DMS153 (cell line): ENCODE data around the gene LDLRAD4.

Source experiments
- DNase-seq: peaks from one replicate; lab custom pipeline; 2025; lab: John Stamatoyannopoulos, UW

Gene LDLRAD4

DNA sequence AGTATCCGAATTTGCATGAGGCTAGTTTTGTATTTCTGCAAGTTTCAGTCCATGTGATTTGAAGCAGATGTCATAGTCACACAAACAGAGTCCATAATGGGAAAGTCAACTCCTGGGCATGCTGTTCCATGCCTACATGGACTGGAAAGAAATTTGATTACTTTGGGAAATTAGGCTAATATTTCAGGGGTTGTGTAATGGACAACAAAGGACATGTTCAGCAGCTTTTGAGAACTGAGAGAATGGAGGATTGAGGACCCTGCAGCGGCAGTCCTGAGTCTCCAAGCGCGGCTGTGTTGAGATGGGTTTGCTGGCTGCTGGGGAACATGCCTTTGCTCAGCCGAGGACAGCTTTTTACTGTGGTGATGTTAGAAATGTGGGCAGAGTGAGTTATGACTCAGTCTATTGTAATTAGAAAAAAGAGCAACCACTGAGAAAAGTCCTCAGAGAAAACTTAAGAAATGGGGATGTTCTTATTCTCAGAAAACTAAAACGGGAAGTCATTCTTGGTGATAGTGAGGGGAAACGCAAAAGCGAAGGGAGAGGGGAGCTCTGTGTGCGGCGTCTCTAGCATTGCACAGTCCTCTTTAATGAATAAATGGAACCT, 358.6 kb downstream of the LDLRAD4 start:
- DNase-seq: no peak

DNA sequence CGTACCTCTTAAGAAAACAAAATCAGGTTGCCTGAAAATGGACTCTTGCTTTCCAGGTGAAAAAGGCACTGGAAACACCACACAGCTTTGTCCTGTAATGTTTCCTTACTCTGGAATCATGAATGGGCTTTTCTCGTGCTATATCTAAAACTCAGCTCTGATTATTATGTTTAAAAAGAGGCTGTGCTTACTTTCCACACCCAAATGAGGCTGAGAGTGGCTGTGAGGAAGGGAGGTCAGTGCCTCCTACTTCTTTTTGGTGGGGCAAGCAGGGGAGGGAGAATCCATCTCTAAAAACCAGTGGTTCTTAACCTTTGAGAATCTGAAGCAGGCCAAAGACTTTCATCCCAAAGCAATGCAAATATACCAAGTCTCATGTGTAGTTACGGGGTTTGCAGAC, 359.2 kb downstream of the LDLRAD4 start:
- DNase-seq: no peak

DNA sequence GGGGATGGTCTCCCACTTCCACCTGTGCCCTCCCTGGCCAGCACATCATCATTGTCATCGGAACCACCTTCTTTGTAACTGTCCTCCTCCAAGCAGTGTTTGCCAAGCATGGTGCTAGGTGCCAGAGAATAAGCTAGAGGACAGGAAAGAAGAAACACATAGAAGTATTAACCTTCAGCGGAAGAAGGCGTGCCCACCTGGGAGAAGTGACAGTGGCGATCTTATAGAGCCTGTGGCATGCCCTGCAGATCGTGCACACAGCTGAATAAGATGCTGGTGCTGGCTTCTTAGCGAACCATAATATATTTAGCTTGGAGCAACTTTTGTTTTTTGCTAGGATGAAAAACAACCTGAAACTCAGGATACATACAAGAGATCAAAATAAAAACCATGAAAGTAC, 359.8 kb downstream of the LDLRAD4 start:
- DNase-seq: no peak

DNA sequence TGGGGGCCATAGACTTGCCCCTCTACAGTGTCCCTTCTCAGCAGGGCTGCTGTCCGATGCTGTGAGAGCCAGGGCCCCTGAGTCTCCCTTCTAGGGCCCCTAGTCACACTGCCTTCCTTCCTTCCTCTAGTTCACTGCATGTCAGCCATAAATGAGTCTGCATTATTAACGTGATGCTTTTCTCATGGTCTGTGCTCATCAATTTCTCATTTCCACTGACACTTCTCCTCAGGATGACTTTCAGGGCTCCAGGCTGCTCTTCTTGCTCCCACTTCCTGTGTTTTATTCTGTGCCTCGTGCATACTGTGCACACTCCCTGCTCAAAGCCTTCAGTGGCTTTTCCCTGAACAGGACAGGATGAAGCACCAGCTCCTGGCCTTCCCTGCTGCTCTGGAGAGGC, 361.3 kb downstream of the LDLRAD4 start:
- DNase-seq: no peak

DNA sequence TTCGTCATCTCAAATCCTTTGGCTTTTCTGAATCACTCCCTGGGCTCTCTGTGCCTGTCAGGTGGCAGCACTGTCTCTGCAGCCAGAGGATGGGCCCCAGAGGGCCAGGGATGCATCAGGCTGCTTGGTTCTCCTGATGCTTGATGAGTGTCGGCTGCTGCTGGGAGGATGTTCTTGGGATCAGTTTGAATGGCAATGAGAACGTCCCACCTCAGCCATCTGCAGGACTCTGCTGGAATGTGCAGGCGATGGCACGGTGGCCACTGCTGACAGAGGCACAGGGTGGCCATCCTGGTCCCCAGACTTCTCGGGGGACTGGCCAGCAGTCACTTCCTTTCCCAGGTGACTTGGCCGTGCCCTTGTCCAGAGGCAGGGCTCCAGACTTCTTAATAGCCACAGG, 361.8 kb downstream of the LDLRAD4 start:
- no peak for DNase-seq

DNA sequence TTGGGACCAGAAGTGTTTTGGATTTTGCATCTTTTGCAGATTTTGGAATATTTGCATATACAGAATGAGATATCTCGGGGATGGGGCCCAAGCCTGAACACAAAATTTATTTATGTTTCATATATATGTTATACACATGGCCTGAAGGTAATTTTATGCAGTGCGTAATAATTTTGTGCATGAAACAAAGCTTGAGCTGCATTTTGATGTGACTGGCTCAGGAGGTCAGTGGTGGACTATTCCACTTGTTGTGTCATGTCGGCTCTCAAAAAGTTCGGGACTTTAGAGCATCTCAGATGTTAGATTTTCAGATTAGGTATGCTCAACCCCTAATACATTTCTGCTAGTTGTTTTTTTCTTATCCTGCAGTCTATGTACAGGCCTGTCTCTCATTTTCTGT, 362.4 kb downstream of the LDLRAD4 start:
- DNase-seq: no peak

DNA sequence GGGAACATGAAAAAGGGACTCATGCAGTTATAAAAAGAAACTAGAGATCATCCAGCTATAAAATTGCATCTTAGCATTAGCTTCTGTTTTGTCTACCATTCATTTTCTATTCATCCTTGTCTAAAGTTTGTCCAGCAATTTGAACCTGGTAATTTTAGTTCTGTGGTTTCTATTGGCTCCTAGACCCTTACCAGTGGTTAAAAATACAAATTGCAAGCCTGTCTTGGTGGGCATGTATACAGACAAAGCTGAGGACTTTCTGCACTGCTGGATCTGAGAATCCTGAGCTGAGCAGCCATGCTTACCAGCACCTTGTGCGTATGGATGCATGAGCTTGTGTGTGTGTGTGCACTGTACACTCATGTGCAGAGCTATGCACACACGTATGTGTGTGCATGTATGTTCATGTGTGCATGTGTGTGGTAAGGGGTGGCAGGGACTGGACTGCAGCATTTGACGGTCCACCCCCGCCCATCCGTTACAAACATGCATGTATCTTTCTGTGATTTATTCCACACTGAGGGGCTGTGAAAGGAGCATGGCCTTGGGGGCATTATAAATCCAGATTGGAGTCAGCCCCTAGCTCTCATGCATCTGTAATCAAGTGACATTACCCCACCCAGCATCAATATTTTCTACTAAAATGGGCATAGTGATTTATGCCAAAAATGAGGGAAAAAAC, 363.1 kb downstream of the LDLRAD4 start:
- no peak for DNase-seq

DNA sequence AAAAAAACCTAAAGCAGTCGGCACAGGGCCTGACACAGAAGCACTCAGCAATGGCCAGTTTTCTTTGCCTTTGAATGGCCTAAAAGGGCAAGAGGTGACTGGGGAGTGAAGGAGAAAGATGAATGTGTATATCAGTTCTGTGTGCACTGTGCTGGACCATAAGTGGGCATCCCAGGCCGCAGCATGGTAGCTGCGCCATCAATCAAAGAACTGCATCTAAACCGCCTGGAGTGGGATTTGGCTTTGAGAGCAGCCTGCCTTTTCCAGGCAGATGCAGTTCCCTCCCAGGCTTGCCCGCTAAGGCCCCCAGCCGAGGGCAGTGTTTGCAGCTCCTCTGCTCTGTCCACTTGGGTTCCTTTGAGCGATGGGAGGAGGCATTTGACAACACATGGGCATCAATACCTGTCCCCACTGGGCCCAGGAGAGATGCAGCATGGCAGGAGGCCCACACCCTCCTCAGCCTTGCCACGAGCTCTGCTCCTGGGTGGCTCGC, 363.7 kb downstream of the LDLRAD4 start:
- no peak for DNase-seq

DNA sequence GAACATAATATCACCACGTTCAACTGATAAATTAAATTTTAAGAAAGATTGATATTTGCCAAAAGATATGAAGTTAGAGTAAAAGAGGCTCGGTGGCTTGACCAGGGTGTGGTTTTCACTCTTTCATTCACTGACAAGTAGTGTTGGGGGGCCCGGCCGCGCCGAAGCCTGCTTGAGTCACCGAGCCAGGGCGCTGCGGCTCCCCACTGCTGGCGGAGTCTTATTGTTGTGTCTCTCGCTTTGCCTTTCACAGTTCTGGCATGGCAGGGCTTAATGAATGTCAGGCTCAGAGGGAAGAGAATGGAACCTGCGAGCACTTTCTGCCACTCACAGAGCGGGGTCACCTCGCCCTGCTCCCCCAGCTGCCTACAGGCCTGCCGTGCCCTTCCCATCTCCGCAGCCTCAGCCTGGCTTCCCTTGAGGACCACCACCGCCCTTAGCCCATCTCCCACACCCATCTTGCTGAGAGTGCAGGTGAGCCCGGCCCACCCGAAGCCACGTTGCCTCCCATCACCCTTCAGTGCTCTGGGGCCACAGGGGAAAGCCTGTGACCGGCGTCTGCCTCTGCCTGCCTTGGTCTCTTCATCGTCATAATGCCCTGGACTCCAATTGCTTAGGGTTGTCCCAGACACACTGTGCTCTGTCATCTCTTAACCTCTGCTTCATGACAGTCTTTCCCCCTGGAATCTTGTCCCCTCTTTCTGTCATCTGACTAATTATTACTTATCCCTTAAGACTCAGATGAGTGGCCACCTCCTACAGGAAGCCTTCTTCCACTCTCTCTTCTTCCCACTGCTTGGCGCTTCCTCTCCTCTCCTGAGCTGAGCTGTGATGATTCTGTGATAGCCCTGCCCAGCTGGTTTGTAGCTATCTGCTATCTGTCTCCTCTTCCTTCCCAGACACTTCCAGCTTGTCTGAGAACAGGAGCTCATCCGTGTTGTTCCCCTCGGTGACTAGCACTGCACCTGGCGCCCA, 365.3 kb downstream of the LDLRAD4 start:
- DNase-seq: no peak

DNA sequence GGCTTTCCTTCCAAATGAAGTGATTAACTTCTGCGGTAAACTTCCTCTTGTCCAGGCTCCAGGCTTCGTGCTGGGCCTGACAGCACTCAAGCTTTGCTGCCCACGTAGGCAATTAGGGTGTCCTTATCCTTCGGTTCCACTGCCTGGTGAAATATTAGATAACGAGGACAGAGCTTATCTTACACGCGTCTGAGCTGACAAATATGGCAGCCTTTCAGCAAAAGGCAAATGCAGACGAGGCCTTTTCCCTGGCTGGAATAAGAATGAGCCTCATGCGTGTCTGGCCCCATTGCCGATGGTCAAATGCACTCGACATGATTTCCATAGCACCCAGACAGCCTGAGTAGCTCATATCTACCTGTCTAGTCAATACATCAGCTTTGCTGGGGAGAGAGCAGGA, 366.3 kb downstream of the LDLRAD4 start:
- DNase-seq: no peak

DNA sequence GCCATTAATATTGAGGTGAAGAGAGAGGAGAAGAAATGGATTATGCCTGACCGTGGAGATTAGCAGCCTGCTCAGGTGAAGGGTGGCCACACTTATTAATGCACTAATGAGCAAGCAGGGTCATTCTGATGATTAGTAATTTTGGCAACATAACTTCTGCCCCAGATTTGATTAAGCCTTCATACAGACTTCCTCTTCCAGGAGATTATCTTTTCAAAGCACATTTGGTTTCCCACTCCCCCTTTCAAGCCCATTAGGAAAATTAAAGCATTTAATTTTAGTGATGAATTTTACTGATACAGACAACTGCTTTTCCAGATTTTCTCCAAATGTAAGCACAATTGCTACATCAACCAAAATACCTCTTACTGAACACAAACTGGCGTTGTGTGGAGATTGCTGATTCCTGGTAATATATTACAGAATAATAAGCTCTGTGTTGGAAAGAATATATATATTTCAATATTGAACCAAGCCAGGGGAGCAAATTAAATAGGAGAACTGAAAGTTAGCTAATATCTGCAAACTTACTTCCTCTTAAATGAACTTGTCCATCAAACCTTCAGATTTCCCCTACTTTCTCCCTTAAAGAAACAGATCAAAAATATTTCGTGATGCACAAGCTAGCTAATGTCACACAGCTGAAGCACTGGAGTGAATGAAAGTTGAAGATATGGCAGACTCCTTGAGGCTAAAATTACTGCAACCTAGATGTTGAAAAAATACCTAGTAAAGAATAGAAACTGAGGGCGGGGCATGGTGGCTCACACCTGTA, 367.0 kb downstream of the LDLRAD4 start:
- no peak for DNase-seq

DNA sequence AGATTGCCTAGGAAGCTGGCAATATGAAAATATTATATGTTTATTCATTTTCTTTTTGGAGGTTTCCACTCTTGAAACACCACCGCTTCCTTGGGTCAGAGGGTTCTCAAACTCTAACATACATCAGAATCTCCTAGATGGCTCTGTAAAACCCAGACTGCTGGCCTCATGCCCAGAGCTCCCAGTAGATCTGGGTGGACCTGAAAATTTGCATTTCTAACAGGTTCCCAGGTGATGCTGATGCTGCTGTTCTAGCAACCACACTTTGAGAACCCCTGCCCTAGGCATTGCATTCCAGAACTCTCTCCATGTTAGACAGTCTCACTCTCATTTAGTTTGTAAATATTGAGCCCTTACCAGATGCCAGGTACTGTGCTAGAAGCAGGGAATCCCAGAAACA, 368.4 kb downstream of the LDLRAD4 start:
- no peak for DNase-seq

DNA sequence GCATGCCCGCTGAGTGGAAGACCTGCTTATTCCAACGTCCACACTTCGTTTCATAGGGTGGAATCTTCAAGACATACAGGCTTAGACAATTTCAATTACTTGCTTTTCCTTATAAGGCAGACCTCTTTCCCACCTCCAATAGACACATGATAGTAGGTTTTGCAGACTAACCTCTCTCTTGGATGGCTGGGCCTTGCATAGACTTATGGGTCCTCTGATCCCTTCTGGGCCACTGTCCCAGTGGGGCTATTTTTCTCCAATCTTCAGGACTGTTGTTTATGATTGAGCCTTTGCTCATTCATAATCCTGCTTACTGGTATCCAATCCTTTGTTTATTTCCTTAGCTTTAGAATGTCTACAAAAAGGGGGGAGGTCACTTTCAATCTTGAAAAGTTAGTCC, 368.9 kb downstream of the LDLRAD4 start:
- DNase-seq: no peak

DNA sequence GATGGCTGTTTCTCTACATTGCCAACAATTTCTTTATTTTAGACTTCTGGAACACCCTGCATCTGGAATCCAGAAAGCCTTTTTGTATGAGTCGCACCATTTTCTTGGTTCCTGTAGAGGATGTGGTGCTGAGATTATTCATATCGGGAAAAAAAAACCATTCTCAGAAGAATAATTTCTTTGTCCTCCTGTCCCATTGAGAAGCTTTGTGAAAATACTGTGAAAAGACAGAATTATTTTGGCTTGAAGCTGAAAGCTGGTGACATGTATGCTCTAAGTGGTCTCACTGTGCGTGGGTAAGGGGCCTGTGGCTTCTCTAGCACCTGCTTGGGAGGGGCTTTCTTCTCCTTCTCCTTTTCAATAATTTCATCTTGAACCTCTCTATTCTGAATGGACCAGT, 369.4 kb downstream of the LDLRAD4 start:
- DNase-seq: no peak

DNA sequence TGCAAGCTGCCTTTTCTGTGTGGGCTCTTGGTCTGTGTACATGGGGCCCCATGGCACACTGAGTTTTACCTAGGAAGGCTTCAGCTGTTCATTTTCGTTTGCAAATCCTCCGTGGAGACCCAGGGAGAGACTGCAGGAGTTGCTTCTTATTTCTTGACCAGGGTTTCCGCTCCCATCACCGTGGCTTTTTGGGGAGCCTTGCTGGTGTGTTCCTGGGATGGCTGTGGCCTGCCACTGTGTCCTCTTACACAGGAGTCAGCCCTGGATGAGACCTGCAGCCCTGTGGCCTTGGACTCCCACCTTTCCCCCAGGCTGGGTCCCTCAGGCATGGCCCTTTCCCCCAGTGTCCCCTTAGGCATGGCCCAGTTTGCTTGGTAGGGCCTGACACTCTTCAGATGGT, 370.8 kb downstream of the LDLRAD4 start:
- DNase-seq: no peak

DNA sequence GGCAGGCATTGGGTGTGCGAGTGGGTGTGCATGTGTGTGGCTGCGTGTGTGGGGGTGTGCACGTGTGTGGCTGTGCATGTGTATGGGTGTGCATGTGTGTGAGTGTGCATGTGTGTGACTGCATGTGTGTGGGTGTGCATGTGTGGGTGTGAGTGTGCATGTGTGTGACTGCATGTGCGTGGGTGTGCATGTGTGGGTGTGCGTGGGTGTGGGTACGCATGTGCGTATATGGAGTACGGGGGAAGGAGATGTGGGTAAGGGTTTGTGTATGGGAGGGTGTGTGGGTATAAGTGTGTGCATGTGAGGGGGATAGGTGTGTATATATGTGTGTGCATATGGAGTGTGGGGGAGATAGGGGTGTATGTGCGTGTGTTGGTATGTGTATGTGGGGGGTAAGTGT, 371.4 kb downstream of the LDLRAD4 start:
- DNase-seq: no peak

DNA sequence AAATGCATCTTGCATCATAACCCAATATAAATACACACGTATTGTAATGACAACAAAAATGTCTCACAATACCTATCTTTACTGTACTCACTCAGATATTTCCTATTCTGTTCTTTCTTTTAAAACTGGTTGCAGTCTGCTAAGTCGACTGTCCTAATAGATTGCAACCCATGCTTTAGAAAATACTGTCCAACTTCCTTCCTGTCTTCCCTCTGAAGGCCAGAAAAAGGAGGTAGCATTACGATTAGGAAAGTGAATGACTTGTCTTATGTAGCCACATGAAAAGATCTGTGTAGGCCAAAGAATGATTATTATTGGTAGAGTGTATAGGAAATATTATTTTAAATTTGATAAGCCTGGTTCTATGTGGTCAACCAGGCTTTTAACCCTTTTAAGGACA, 373.7 kb downstream of the LDLRAD4 start:
- no peak for DNase-seq

DNA sequence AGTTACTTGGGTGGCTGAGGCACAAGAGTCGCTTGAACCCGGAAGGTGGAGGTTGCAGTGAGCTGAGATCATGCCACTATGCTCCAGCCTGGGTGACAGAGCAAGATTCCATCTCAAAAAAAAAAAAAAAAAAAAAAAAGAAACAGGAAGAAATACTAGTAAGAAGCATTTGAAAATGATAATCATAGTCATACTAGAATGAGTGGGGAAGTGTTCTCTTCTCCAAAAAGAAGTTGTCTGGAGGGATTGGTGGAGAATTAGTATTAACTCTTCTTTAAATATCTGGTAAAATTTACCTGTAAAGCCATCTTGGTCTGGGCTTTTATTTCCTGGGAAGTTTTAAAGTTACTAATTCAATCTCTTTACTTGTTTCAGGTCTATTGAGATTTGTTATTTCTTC, 376.0 kb downstream of the LDLRAD4 start:
- no peak for DNase-seq

DNA sequence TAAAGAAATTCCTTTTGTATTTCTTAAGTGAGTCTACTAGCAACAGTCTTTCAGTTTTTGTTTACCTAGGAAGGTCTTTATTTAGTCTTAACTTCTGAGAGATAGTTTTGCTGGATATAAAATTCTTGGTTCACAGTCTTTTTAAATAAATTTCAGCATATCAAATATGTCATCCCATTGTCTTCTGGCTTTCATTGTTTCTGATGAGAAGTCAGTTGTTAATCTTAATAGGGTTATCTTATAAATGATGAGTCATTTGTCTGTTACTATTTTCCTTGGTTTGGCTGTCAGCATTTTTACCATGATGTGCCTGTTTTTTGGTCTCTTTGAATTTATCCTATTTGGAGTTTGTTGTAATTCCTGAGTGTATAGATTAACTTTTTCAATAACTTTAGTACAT, 378.5 kb downstream of the LDLRAD4 start:
- DNase-seq: no peak

DNA sequence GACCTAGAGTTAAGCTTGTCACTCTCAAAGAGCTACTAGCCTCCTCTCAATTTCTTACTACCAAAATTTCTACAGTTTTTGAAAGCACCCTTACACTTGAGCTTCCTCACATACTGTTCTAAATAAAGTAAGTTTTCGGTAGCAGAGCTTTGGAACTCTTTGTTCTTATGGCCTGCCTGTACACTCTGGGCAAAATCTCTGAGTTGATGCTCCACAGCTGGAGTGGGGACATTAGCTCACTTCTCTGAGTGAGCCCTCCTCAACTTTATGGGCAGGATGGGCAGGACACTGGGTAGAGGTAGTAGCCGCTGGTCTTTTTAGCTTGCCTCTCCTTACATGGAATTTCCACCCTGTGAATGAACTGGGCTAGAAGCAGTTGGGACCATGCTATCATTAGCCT, 380.0 kb downstream of the LDLRAD4 start:
- no peak for DNase-seq

DNA sequence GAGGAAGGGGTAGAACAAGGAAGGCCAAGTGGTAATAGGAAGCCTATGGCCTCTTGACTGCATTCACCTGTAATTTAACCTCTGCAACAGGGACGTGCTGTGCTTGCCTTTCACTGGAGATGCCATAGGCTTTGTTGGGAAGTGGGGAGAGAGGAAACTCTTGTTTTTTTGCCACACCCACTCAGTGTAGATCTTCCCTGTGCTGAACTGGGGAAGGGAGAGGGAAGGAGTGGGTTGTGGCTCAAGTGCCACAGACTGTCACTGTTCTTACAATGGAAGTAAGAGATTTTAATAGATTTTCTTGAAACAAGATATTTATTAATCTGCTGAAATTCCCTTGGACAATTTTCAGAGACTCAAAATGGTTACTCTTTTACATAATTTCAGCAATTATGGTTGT, 380.5 kb downstream of the LDLRAD4 start:
- DNase-seq: no peak
